Measurements from ENCODE around the gene ZSCAN30. TPM values are rescaled to one million over a fixed set of nuclear protein-coding genes. Genes with fewer than 3 reads are reported as not detected.
A peak's percentile ranks its signal among the peaks of the same experiment; 100 is the strongest.

The ZSCAN30 gene
- total and polyA plus RNA-seq, 8 donors, result 15.0 to 68.7 (median 58.4) TPM

DNA sequence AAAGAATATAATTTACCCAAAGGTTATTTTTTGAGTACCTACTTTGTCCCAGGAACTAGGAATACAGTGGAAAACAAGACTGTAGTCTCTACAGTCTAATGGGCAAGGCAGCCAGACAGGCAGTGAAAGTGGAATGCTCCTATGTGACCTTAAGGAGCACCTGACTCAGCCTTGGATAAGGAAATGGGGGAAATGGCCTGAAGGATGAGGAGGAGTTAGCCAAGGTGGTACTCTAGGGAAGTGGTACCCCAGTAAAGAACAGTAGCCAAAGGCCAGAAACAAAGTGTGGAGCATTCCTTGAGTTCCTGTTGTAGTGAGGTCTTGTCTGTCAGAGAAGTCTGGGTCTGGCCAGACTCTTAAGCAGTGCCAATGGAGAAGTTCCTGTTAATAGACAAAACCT is 43.2 kb downstream of the ZSCAN30 start:
- TF ChIP-seq, protein P1, sequence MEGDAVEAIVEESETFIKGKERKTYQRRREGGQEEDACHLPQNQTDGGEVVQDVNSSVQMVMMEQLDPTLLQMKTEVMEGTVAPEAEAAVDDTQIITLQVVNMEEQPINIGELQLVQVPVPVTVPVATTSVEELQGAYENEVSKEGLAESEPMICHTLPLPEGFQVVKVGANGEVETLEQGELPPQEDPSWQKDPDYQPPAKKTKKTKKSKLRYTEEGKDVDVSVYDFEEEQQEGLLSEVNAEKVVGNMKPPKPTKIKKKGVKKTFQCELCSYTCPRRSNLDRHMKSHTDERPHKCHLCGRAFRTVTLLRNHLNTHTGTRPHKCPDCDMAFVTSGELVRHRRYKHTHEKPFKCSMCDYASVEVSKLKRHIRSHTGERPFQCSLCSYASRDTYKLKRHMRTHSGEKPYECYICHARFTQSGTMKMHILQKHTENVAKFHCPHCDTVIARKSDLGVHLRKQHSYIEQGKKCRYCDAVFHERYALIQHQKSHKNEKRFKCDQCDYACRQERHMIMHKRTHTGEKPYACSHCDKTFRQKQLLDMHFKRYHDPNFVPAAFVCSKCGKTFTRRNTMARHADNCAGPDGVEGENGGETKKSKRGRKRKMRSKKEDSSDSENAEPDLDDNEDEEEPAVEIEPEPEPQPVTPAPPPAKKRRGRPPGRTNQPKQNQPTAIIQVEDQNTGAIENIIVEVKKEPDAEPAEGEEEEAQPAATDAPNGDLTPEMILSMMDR (IDR thresholded peaks at IDR 0.05), result no peak
- peak overlapping the region in 1 of 2 donors; percentile 74 for H3K27ac ChIP-seq
- no peak for DNase-seq
- no peak overlapping the region for H3K4me3 ChIP-seq
- no peak for ATAC-seq
- intact Hi-C loops (cut with DNase I), result no loop called here
- H3K4me1 ChIP-seq, result peaks cover 0 to 28% of the 10 kb centered on the region in 2 donors
- H3K36me3 ChIP-seq, result peaks cover 0 to 69% of the 10 kb centered on the region in 2 donors
- H3K27me3 ChIP-seq, result no peaks in the 10 kb centered on the region
- peaks cover 0 to 15% of the 10 kb centered on the region in 2 donors for H3K9me3 ChIP-seq

DNA sequence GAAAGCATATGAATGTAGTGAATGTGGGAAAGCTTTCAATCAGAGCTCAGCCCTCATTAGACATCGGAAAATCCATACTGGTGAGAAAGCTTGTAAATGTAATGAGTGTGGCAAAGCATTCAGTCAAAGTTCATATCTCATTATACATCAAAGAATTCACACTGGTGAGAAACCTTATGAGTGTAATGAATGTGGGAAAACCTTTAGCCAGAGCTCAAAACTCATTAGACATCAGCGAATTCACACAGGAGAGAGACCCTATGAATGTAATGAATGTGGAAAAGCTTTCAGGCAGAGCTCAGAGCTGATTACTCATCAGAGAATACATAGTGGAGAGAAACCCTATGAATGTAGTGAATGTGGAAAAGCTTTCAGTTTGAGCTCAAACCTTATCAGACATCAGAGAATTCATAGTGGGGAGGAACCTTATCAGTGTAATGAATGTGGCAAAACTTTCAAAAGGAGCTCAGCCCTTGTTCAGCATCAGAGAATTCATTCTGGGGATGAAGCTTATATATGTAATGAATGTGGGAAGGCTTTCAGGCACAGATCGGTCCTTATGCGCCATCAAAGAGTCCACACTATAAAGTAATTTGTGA is 44.2 kb downstream of the ZSCAN30 start:
- Histone ChIP-seq H3K4me1 (peaks cover 0 to 31% of the 10 kb centered on the region in 2 donors), H3K27me3 (no peaks in the 10 kb centered on the region), H3K27ac (no peak overlapping the region), H3K4me3 (no peak overlapping the region), H3K9me3 (peaks cover 0 to 15% of the 10 kb centered on the region in 2 donors), H3K36me3 (peaks cover 0 to 69% of the 10 kb centered on the region in 2 donors)
- intact Hi-C loops (cut with DNase I), result no loop called here
- TF ChIP-seq, protein P1 (IDR thresholded peaks at IDR 0.05), result no peak
- no peak for DNase-seq
- ATAC-seq, result no peak

DNA sequence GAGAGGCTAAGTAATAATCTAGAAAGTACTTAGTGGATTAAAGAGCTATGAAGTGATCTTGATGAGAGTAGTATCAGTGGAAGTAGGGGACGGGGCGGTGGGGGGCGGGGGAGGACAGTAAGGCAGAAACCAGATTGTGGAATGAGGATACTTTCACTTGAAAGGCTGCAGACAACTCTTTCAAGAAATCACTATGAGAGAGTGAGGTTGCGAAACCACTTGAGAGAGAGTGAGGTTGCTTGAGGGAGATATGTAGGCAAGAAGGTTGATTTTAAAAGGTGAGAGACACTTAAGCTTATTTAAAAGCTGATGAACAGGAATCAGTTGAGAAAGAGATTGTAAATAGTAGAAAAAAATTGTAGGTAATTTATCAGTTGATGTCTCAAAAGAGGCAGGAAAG is 45.4 kb downstream of the ZSCAN30 start:
- Histone ChIP-seq H3K9me3 (peaks cover 0 to 15% of the 10 kb centered on the region in 2 donors), H3K36me3 (peaks cover 0 to 69% of the 10 kb centered on the region in 2 donors), H3K4me3 (no peak overlapping the region), H3K27me3 (no peaks in the 10 kb centered on the region), H3K4me1 (peaks cover 3 to 31% of the 10 kb centered on the region in 2 donors), H3K27ac (no peak overlapping the region)
- ATAC-seq, result no peak
- intact Hi-C loops (cut with DNase I), result no loop called here
- TF ChIP-seq, protein P1 (IDR thresholded peaks at IDR 0.05), result no peak
- no peak for DNase-seq

DNA sequence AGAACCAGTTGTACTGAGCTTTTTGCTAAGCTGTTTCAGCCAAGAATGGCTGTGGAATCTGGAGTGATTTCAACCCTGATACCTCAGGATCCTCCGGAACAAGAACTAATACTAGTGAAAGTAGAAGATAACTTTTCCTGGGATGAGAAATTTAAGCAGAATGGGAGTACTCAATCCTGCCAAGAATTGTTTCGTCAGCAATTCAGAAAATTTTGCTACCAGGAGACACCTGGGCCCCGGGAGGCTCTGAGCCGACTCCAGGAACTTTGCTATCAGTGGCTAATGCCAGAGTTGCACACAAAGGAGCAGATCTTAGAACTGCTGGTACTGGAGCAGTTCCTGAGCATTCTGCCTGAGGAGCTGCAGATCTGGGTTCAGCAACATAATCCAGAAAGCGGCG is 47.6 kb downstream of the ZSCAN30 start:
- Histone ChIP-seq H3K4me1 (peaks cover 3 to 23% of the 10 kb centered on the region in 2 donors), H3K9me3 (peaks cover 0 to 15% of the 10 kb centered on the region in 2 donors), H3K4me3 (peak overlapping the region in 1 of 2 donors; percentile 60), H3K36me3 (peaks cover 0 to 51% of the 10 kb centered on the region in 2 donors), H3K27me3 (no peaks in the 10 kb centered on the region), H3K27ac (no peak overlapping the region)
- intact Hi-C loops (cut with DNase I), result no loop called here
- DNase-seq (no peak), ATAC-seq (no peak)
- TF ChIP-seq, protein P1 (IDR thresholded peaks at IDR 0.05), result no peak

DNA sequence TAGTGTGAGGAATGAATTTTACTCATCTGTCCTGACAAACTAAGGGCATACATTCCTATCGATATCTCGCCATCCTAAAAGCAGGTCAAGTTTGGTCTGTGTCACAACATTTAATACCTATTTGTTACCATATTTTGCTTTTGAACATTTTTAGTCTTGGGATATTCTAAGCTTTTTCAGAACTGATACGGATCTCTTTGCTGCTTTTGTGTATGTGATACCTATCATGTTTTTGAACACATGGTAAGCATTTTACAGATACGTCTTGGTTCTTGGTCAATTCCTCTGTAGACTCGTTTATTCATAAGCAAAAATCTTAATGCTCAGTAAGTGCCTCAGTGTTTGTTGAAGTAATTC is 48.6 kb downstream of the ZSCAN30 start:
- peaks cover 3 to 15% of the 10 kb centered on the region in 2 donors for H3K4me1 ChIP-seq
- peaks cover 0 to 14% of the 10 kb centered on the region in 2 donors for H3K9me3 ChIP-seq
- peak overlapping the region; percentile 49 to 60 for H3K4me3 ChIP-seq
- DNase-seq (peak in 1 of 4 donors; percentile 8), ATAC-seq (no peak)
- TF ChIP-seq, protein P1 (IDR thresholded peaks at IDR 0.05), result no peak
- H3K36me3 ChIP-seq, result peaks cover 0 to 41% of the 10 kb centered on the region in 2 donors
- intact Hi-C loops (cut with DNase I), result no loop called here
- peak overlapping the region; percentile 93 to 96 for H3K27ac ChIP-seq
- H3K27me3 ChIP-seq, result no peaks in the 10 kb centered on the region

All from left lung (tissue), 10 donors.